Mucosa of stomach (tissue), 1 donor: ENCODE measurements around the gene TUBA8.
A peak's percentile ranks its signal among the peaks of the same experiment; 100 is the strongest.
"Not testable (repeated sequence)": the region's sequence is repeated elsewhere in the genome, so short reads cannot be mapped to it uniquely, and the experiment has no call there.

Experiments
- H3K27me3 ChIP-seq: one replicate; pipeline ENCODE4 v1.7.0; 2013; ENCODE audit warnings: mild to moderate bottlenecking, low read length; ENCODE audit not compliant: control insufficient read depth, insufficient read depth
- H3K36me3 ChIP-seq: one replicate; pipeline ENCODE4 v1.7.0; 2013; ENCODE audit warnings: low read length; ENCODE audit not compliant: control insufficient read depth, insufficient read depth
- H3K4me1 ChIP-seq: one replicate; pipeline ENCODE4 v1.7.0; 2013; ENCODE audit warnings: mild to moderate bottlenecking, low read length; ENCODE audit not compliant: control insufficient read depth, insufficient read depth
- H3K4me3 ChIP-seq: one replicate; pipeline ENCODE4 v1.7.0; 2013; ENCODE audit warnings: low read length
- H3K9ac ChIP-seq: one replicate; pipeline ENCODE4 v1.7.0; 2013; ENCODE audit warnings: mild to moderate bottlenecking, low read length, moderate library complexity
- H3K9me3 ChIP-seq: one replicate; pipeline ENCODE4 v1.7.0; 2013; ENCODE audit warnings: mild to moderate bottlenecking, low read length, moderate library complexity; ENCODE audit not compliant: control insufficient read depth
- donor health status: Pancreatic carcinoma.

TUBA8 gene

GRCh38 chr22:18148293-18148965, 37.8 kb downstream of the TUBA8 start:
- Histone ChIP-seq H3K4me3 (no peak overlapping the region), H3K9ac (no peak overlapping the region), H3K4me1 (peaks cover 6% of the 10 kb centered on the region)

DNA sequence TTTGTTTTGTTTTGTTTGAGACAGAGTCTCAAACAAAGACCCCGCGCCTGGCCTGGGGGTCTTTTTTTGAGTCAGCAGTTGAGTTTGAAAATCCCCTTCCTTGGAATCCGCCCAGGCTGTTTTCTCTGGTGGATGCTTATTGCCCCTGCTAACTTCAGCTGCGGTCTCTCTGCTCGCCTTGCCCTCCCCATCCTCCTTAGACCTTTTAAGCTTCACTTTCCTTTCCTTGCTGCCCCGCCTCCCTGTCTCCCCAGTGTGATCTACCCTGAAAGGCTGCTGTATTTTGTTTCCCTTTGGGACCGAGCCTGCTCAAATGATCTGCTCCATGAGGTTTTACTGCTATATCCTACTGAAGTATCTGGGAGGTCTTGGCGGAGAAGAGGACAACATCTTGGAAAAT, 41.9 kb downstream of the TUBA8 start:
- H3K9me3 ChIP-seq = no peaks in the 10 kb centered on the region
- no peak overlapping the region for H3K9ac ChIP-seq
- H3K4me3 ChIP-seq = no peak overlapping the region
- H3K27me3 ChIP-seq = no peaks in the 10 kb centered on the region
- H3K36me3 ChIP-seq = no peaks in the 10 kb centered on the region
- H3K4me1 ChIP-seq = peaks cover 6% of the 10 kb centered on the region

More at GRCh38 chr22:18148293-18148965, 37.8 kb downstream of the TUBA8 start:
- Histone ChIP-seq H3K27me3 (no peaks in the 10 kb centered on the region), H3K36me3 (no peaks in the 10 kb centered on the region), H3K9me3 (no peaks in the 10 kb centered on the region)

DNA sequence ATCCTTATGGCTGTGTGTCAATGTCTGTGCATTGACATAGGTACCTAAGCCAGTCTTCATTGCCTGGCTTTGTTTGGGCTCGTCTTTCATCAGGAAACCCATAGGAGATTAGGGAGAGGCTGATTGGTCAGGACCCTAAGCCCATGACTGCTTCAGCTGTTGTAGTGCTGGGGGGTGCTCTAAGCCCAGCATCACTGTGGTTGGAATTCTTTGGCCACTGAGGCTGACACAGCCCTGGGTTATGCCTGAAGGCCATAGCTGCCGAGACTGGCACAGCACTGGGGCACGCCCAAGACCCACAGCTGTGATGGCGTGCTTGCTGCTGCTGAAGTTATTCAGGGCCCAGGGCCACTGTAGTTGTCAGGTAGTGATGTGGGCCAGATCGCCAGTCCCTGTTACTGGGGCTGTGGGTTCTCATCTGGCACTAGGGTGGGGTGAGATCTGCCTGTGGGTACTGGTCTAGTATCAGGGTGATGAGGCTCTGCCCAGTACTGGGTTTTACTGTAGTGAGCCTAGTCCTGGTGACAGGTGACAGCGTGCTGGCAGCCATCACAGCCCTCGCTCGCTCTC, 44.3 kb downstream of the TUBA8 start:
- H3K4me1 ChIP-seq = peaks cover 6% of the 10 kb centered on the region
- no peaks in the 10 kb centered on the region for H3K27me3 ChIP-seq
- H3K36me3 ChIP-seq = no peaks in the 10 kb centered on the region
- H3K9ac ChIP-seq = no peak overlapping the region
- no peaks in the 10 kb centered on the region for H3K9me3 ChIP-seq
- no peak overlapping the region for H3K4me3 ChIP-seq

GRCh38 chr22:18155546-18155945, 44.9 kb downstream of the TUBA8 start:
- H3K4me3 ChIP-seq, H3K4me1 ChIP-seq, H3K9ac ChIP-seq, H3K36me3 ChIP-seq, H3K9me3 ChIP-seq, H3K27me3 ChIP-seq: not testable (repeated sequence)

GRCh38 chr22:18156878-18157713, 46.5 kb downstream of the TUBA8 start:
- H3K4me3 ChIP-seq = no peak overlapping the region
- no peaks in the 10 kb centered on the region for H3K9me3 ChIP-seq
- H3K4me1 ChIP-seq = no peaks in the 10 kb centered on the region
- H3K36me3 ChIP-seq = no peaks in the 10 kb centered on the region
- H3K27me3 ChIP-seq = no peaks in the 10 kb centered on the region
- peak overlapping the region; percentile 13 for H3K9ac ChIP-seq

DNA sequence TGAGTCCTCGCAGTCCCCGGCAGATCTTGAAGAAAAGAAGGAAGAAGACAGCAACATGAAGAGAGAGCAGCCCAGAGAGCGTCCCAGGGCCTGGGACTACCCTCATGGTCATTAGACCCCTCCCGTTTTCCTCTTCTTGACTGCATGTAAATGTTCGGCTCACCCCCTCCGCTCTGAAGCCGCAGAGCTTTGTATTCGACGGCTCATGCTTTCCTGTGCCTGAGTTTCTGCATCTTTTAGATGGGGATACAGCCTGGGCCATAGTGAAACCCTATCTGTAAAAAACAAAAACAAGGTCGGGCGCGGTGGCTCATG, 47.1 kb downstream of the TUBA8 start:
- no peaks in the 10 kb centered on the region for H3K4me1 ChIP-seq
- H3K9me3 ChIP-seq = no peaks in the 10 kb centered on the region
- H3K4me3 ChIP-seq = no peak overlapping the region
- no peak overlapping the region for H3K9ac ChIP-seq
- H3K36me3 ChIP-seq = no peaks in the 10 kb centered on the region
- H3K27me3 ChIP-seq = no peaks in the 10 kb centered on the region

GRCh38 chr22:18160641-18161040, 50.0 kb downstream of the TUBA8 start:
- H3K36me3 ChIP-seq, H3K4me3 ChIP-seq, H3K9me3 ChIP-seq, H3K27me3 ChIP-seq, H3K4me1 ChIP-seq, H3K9ac ChIP-seq: not testable (repeated sequence)

GRCh38 chr22:18163843-18164242, 53.2 kb downstream of the TUBA8 start:
- H3K4me1 ChIP-seq, H3K4me3 ChIP-seq, H3K36me3 ChIP-seq, H3K27me3 ChIP-seq, H3K9ac ChIP-seq, H3K9me3 ChIP-seq: not testable (repeated sequence)

DNA sequence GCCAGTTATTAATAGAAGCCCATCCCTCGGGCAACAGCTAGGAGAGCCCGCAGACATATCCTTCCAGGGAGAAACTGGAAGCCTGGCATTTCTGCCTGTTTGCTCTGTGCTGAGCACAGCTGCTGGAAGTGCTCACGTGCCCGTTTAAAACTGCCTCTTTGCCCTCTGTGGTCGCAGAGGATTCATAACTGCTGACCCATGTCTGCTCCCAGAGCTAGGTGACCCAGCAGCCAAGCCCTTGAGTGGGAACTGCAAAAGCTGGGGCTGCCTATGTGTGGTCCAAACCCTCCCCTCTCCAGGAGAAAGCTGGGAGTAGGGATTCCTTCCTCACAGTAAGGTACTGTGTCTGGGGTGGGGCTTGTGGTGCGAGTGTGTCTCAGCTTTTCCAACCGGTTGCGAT, 54.0 kb downstream of the TUBA8 start:
- not testable (repeated sequence) for H3K27me3 ChIP-seq, H3K9ac ChIP-seq, H3K9me3 ChIP-seq, H3K4me3 ChIP-seq, H3K36me3 ChIP-seq, H3K4me1 ChIP-seq

DNA sequence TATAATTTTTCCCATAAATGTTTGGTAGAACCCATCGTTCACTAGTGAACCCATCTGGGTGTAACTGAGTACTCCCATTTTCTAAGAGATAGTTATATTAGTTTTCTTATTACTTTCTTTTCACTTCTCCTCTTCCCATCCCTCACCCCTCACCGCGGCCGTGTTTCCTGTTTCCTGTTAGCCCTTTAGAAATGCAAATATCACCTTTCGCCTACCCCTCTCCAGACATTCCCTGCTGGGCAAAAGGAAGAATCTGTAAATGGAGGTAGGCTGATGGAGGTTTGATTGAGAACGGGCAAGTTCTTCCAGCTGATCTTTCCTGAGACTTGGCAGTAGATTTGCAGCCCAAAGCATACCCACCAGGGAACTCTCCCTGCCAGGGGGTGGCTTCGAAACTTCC, 54.7 kb downstream of the TUBA8 start:
- H3K27me3 ChIP-seq, H3K4me1 ChIP-seq: not testable (repeated sequence)

DNA sequence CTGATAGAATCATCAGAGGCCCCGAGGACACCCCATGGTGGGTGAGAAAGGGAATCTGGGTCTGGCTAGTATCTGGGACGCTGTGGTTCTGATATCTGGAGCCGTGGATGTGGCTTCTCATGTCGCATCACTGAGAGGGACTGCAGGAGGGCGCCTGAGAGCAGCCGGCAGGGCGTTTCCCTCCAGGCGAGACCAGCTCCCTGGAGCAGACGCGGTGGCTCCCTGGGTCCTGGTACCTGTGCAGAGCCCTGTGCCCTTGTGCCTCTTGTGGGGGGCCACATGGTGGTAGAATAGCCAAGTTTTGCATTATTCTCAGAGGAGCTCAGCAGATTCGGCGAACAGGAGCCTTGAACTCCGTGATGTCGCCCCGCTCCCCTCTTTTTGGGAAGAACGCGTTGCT, 59.7 kb downstream of the TUBA8 start:
- H3K36me3 ChIP-seq, H3K9me3 ChIP-seq, H3K4me1 ChIP-seq, H3K27me3 ChIP-seq, H3K4me3 ChIP-seq, H3K9ac ChIP-seq: not testable (repeated sequence)

More for the DNA sequence above, 54.7 kb downstream of the TUBA8 start:
- H3K9ac ChIP-seq, H3K9me3 ChIP-seq, H3K36me3 ChIP-seq, H3K4me3 ChIP-seq: not testable (repeated sequence)

DNA sequence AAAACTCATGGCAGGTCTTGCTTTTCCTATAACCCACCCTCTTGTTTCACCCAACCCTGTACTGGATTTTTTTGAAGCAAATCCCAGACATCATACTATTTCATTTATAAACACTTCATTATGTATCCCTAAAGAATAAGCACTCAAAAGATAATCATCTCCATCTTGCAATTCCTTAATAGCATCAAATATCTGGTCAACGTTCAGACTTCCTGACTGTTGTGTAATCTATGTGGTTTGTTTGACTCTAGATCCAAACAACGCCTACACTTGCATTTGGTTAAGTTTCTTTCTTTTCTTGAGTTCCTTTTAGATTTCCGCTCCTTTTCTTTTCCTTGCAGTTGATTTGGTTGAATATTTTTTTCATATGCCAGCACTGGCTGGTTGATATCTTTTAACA, 61.6 kb downstream of the TUBA8 start:
- H3K4me3 ChIP-seq, H3K4me1 ChIP-seq, H3K36me3 ChIP-seq, H3K9me3 ChIP-seq, H3K27me3 ChIP-seq, H3K9ac ChIP-seq: not testable (repeated sequence)
